NT2/D1 (cell line): ENCODE data around the gene NTM.

Source experiments
- YY1 ChIP-seq: IDR thresholded peaks from 2 replicates; pipeline ENCODE4 v1.6.1; 2011; ENCODE audit not compliant: insufficient read length, insufficient read depth
- ZNF274 ChIP-seq: IDR thresholded peaks from 2 replicates; pipeline ENCODE4 v1.6.1; 2011; ENCODE audit warnings: mild to moderate bottlenecking, low read depth, low read length

DNA sequence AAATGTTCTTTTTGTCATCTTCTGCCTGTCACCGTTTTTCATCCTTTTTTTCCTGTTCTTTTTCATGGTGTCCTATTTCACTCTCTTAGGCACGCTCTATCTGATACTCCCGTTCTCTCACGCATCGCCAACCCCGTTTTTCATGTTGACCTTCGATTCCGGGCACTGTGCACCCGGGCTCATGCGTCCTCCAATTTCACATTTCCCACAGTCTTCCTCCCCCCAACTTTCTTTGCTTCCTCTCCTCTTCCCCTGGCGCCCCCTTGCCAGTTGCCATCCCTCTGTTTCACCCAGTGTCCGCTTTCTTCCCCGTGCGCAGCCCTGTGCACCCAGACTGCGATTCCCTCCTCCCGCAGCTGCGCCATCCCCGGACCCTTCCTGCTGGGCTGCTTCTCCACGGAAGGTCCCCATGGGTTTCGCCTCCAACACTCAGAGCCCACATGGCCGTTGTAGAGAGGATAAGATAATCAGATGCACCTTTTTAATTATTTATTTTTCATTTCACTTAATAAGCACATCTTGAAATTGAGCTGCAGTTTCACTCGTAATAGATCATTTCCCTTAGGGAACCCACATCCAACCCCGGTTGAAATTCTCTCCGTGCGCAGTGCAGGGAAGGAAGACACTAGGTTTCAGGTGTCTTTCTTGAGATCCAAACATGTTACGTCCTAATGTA, 791.1 kb downstream of the NTM start:
- no peak for TF ChIP-seq ZNF274
- no peak for TF ChIP-seq YY1
